Measurements from ENCODE around the gene CNTLN. TPM values are rescaled to one million over a fixed set of nuclear protein-coding genes. Genes with fewer than 3 reads are reported as not detected.
"Not testable (repeated sequence)": the region's sequence is repeated elsewhere in the genome, so short reads cannot be mapped to it uniquely, and the experiment has no call there.

Gene CNTLN
- total RNA-seq, 4 donors from 2014 or later, result 3.9 to 39.6 (median 7.4) TPM

DNA sequence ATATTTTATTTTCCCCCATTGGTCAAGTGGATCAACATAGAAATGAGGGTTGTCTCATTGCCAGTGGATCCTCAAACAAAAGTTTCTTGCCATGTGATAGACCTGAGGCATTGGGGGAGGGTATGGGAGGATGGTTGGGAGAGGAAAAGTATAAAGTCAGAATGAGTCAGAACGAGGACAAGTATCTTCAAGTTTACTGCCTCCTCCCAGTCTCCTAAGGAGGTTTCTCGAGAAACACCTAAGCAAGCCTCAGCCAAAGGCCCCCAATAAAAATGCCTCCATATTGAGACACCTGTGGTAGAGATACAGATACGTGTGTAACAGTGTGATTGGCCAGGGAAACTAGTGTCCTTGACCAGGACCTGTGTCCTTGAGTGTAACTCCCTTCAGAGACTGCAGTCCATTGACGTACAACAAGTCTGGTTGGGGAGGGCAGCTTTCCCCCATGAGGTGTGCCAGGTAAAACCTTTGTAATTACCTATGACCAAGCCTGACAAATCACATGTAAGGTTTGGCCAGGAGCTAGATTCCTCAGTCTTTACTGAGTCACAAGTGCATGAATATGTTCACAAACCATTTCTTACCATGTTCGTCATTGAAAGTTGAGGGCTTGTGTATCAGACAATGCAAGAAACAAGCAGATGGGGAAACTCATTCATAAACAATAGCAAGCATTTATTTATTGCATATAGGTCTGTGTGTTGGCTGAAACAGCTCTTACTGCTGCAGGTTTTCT, 245.5 kb downstream of the CNTLN start:
- no peak for TF ChIP-seq POLR2A (IDR thresholded peaks at IDR 0.05)
- H3K36me3 ChIP-seq, result no peaks in the 10 kb centered on the region
- H3K9me3 ChIP-seq, result no peaks in the 10 kb centered on the region
- no peaks in the 10 kb centered on the region for H3K27me3 ChIP-seq
- no peak overlapping the region for H3K27ac ChIP-seq
- DNase-seq, result no peak
- H3K4me1 ChIP-seq, result no peaks in the 10 kb centered on the region
- no peak overlapping the region for H3K4me3 ChIP-seq

DNA sequence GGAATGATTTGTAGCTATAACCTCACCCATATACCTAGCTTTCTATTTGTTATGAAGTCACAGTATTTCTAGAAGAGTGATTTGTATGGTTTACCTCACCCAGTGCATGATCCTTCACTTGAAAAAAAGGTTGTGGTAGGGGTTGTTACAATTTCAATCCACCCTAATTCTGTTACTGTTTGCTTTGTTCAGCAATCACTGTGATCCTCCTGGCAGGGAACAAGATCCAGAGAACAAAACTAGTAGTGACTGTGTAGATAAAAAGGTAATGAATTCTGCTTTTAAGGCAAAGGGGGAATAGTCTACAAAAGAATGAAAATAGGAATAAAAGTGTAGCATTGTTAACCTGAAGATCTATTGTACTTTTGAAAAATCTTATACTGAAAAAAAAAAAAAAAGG, 252.7 kb downstream of the CNTLN start:
- Histone ChIP-seq H3K4me3 (no peak overlapping the region), H3K36me3 (no peaks in the 10 kb centered on the region), H3K9me3 (no peaks in the 10 kb centered on the region), H3K4me1 (no peaks in the 10 kb centered on the region), H3K27me3 (no peaks in the 10 kb centered on the region), H3K27ac (no peak overlapping the region)
- TF ChIP-seq POLR2A (IDR thresholded peaks at IDR 0.05), result no peak
- TF ChIP-seq, protein P1, sequence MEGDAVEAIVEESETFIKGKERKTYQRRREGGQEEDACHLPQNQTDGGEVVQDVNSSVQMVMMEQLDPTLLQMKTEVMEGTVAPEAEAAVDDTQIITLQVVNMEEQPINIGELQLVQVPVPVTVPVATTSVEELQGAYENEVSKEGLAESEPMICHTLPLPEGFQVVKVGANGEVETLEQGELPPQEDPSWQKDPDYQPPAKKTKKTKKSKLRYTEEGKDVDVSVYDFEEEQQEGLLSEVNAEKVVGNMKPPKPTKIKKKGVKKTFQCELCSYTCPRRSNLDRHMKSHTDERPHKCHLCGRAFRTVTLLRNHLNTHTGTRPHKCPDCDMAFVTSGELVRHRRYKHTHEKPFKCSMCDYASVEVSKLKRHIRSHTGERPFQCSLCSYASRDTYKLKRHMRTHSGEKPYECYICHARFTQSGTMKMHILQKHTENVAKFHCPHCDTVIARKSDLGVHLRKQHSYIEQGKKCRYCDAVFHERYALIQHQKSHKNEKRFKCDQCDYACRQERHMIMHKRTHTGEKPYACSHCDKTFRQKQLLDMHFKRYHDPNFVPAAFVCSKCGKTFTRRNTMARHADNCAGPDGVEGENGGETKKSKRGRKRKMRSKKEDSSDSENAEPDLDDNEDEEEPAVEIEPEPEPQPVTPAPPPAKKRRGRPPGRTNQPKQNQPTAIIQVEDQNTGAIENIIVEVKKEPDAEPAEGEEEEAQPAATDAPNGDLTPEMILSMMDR (IDR thresholded peaks at IDR 0.05), result no peak
- no peak for DNase-seq

DNA sequence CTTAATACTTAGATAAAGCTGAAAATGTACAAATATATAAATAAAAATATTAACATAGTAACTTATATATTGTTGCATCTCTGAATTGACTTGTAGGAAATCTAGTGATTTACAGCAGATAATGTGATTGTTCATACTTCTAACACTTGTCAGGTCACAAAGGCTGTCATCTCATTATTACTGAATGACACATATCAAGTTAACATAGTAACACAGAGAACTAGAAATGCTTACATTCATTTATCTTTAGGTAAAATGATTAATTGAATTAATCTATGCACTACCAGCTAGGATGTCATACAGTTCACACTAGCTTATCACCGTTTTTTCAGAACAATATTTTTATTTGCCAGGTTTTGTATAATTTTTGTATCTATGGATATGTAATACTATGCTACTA, 254.2 kb downstream of the CNTLN start:
- Histone ChIP-seq H3K36me3 (no peaks in the 10 kb centered on the region), H3K4me1 (no peaks in the 10 kb centered on the region), H3K9me3 (no peaks in the 10 kb centered on the region), H3K27ac (no peak overlapping the region), H3K27me3 (no peaks in the 10 kb centered on the region), H3K4me3 (no peak overlapping the region)
- no peak for DNase-seq
- TF ChIP-seq, protein P1 (IDR thresholded peaks at IDR 0.05), result no peak
- TF ChIP-seq POLR2A (IDR thresholded peaks at IDR 0.05), result no peak

DNA sequence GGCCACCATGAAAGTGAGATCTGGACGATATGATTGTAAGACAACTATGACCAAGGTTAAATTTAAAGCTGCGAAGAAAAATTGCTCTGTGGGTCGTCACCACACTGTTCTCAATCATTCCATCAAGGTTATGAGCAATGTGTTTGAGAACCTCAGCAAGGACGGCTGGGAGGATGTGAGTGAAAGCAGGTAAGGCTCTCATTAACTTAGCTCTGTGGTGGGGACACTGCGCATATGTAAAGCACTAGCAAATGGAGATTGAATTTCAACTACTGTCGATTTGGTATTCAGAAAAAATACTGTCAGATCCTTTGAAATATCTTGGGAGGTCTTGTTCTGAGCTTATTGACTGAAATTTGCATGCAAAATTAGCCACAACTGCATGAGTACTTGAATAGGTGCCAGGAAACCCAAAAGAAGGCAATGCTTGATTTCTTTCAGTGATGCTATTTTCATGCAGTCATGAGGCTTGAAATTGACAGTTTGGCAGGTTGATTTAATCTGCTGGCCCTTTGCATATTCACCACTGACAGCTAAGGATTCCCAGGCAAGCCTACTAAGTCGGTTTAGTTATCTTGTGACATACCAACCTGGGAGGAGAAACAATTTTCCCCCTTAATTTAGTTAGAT, 260.2 kb downstream of the CNTLN start:
- Histone ChIP-seq H3K27ac (no peak overlapping the region), H3K27me3 (no peaks in the 10 kb centered on the region), H3K4me3 (no peak overlapping the region), H3K9me3 (no peaks in the 10 kb centered on the region), H3K4me1 (no peaks in the 10 kb centered on the region), H3K36me3 (no peaks in the 10 kb centered on the region)
- no peak for TF ChIP-seq POLR2A (IDR thresholded peaks at IDR 0.05)
- TF ChIP-seq, protein P1 (IDR thresholded peaks at IDR 0.05), result no peak
- DNase-seq, result no peak

DNA sequence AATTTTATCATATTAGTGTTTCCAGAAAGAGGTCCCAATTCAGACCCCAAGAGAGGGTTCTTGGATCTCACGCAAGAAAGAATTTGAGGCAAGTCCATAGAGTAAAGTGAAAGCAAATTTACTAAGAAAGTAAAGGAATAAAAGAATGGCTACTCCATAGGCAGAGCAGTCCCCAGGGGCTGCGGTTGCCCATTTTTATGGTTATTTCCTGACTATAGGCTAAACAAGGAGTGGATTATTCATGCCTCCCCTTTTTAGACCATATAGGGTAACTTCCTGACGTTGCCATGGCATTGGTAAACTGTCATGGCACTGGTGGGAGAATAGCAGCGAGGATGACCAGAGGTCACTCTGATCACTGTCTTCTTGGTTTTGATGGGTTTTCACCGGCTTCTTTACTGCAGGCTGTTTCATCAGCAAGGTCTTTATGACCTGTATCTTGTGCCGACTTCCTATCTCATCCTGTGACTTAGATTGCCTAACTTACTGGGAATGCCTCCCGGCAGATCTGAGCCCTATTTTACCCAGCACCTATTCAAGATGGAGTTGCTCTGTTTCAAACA, 262.4 kb downstream of the CNTLN start:
- not testable (repeated sequence) for H3K4me3 ChIP-seq, H3K27me3 ChIP-seq, DNase-seq

DNA sequence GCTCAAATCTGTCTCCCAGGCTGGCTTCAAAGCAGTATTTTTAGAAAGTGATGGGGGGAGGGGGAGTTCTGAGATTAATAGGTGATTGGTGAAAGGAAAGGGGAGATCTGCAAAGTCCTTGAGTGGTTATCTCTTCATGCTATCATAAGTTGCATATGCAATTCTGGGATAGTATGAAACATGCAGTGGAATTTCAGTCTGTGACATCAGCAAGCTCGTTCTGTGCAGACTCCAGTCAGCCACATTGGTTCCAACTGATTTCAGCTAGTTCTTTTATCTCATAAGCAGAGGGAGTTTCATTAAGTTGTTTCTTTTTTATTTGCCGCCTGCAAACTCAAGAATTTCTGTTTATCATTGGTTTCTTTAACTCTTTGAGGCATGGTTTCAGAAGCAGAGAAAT, 263.5 kb downstream of the CNTLN start:
- DNase-seq, result no peak
- TF ChIP-seq, protein P1 (IDR thresholded peaks at IDR 0.05), result no peak
- no peak for TF ChIP-seq POLR2A (IDR thresholded peaks at IDR 0.05)
- H3K27me3 ChIP-seq, result no peaks in the 10 kb centered on the region
- H3K4me1 ChIP-seq, result no peaks in the 10 kb centered on the region
- no peaks in the 10 kb centered on the region for H3K36me3 ChIP-seq
- H3K4me3 ChIP-seq, result no peak overlapping the region
- H3K9me3 ChIP-seq, result no peaks in the 10 kb centered on the region
- H3K27ac ChIP-seq, result no peak overlapping the region

More for the DNA sequence above, 262.4 kb downstream of the CNTLN start:
- H3K27ac ChIP-seq, H3K36me3 ChIP-seq, H3K9me3 ChIP-seq, H3K4me1 ChIP-seq: not testable (repeated sequence)
